Measurements from ENCODE around the gene PLXND1.

The PLXND1 gene

GRCh38 chr3:129594907-129595390, 11.5 kb downstream of the PLXND1 start:
- H3K36me3 ChIP-seq (ENCODE audit: control insufficient read depth, insufficient read depth, low read length): no peaks in the 10 kb centered on the region
- H3K4me1 ChIP-seq (ENCODE audit: control insufficient read depth, insufficient read depth, low read length): peaks cover 53% of the 10 kb centered on the region
- H3K4me3 ChIP-seq (ENCODE audit: low read length): no peak overlapping the region
- no peaks in the 10 kb centered on the region for H3K9me3 ChIP-seq (ENCODE audit: control insufficient read depth, low read length)
- H3K27me3 ChIP-seq (ENCODE audit: control insufficient read depth, insufficient read depth, low read length): no peaks in the 10 kb centered on the region
- peak overlapping the region; percentile 9 for H3K9ac ChIP-seq (ENCODE audit: low read length)

GRCh38 chr3:129594409-129594808, 12.1 kb downstream of the PLXND1 start:
- Histone ChIP-seq H3K27me3 (ENCODE audit: control insufficient read depth, insufficient read depth, low read length) (no peaks in the 10 kb centered on the region), H3K9me3 (ENCODE audit: control insufficient read depth, low read length) (no peaks in the 10 kb centered on the region), H3K4me1 (ENCODE audit: control insufficient read depth, insufficient read depth, low read length) (peaks cover 49% of the 10 kb centered on the region), H3K4me3 (ENCODE audit: low read length) (no peak overlapping the region), H3K36me3 (ENCODE audit: control insufficient read depth, insufficient read depth, low read length) (no peaks in the 10 kb centered on the region), H3K9ac (ENCODE audit: low read length) (no peak overlapping the region)

- H3K4me1 ChIP-seq (ENCODE audit: control insufficient read depth, insufficient read depth, low read length): peaks cover 49% of the 10 kb centered on the region
- H3K9ac ChIP-seq (ENCODE audit: low read length): peak overlapping the region; percentile 28
Measured at GRCh38 chr3:129593595-129594339, 12.7 kb downstream of the PLXND1 start.

GRCh38 chr3:129593230-129593594, 13.3 kb downstream of the PLXND1 start:
- no peaks in the 10 kb centered on the region for H3K27me3 ChIP-seq (ENCODE audit: control insufficient read depth, insufficient read depth, low read length)
- H3K9ac ChIP-seq (ENCODE audit: low read length): peak overlapping the region; percentile 15
- H3K36me3 ChIP-seq (ENCODE audit: control insufficient read depth, insufficient read depth, low read length): no peaks in the 10 kb centered on the region
- peaks cover 46% of the 10 kb centered on the region for H3K4me1 ChIP-seq (ENCODE audit: control insufficient read depth, insufficient read depth, low read length)
- H3K4me3 ChIP-seq (ENCODE audit: low read length): no peak overlapping the region
- no peaks in the 10 kb centered on the region for H3K9me3 ChIP-seq (ENCODE audit: control insufficient read depth, low read length)

More at GRCh38 chr3:129593595-129594339, 12.7 kb downstream of the PLXND1 start:
- Histone ChIP-seq H3K27me3 (ENCODE audit: control insufficient read depth, insufficient read depth, low read length) (no peaks in the 10 kb centered on the region), H3K4me3 (ENCODE audit: low read length) (no peak overlapping the region), H3K9me3 (ENCODE audit: control insufficient read depth, low read length) (no peaks in the 10 kb centered on the region), H3K36me3 (ENCODE audit: control insufficient read depth, insufficient read depth, low read length) (no peaks in the 10 kb centered on the region)

GRCh38 chr3:129592381-129593131, 13.9 kb downstream of the PLXND1 start:
- H3K27me3 ChIP-seq (ENCODE audit: control insufficient read depth, insufficient read depth, low read length): no peaks in the 10 kb centered on the region
- no peaks in the 10 kb centered on the region for H3K36me3 ChIP-seq (ENCODE audit: control insufficient read depth, insufficient read depth, low read length)
- H3K4me1 ChIP-seq (ENCODE audit: control insufficient read depth, insufficient read depth, low read length): peaks cover 39% of the 10 kb centered on the region
- no peak overlapping the region for H3K4me3 ChIP-seq (ENCODE audit: low read length)
- peak overlapping the region; percentile 15 for H3K9ac ChIP-seq (ENCODE audit: low read length)
- no peaks in the 10 kb centered on the region for H3K9me3 ChIP-seq (ENCODE audit: control insufficient read depth, low read length)

GRCh38 chr3:129591932-129592331, 14.5 kb downstream of the PLXND1 start:
- H3K9ac ChIP-seq (ENCODE audit: low read length): no peak overlapping the region
- no peaks in the 10 kb centered on the region for H3K36me3 ChIP-seq (ENCODE audit: control insufficient read depth, insufficient read depth, low read length)
- no peaks in the 10 kb centered on the region for H3K27me3 ChIP-seq (ENCODE audit: control insufficient read depth, insufficient read depth, low read length)
- peaks cover 35% of the 10 kb centered on the region for H3K4me1 ChIP-seq (ENCODE audit: control insufficient read depth, insufficient read depth, low read length)
- H3K4me3 ChIP-seq (ENCODE audit: low read length): no peak overlapping the region
- H3K9me3 ChIP-seq (ENCODE audit: control insufficient read depth, low read length): no peaks in the 10 kb centered on the region

GRCh38 chr3:129590215-129590614, 16.3 kb downstream of the PLXND1 start:
- no peak overlapping the region for H3K4me3 ChIP-seq (ENCODE audit: low read length)
- H3K9ac ChIP-seq (ENCODE audit: low read length): no peak overlapping the region
- peaks cover 23% of the 10 kb centered on the region for H3K4me1 ChIP-seq (ENCODE audit: control insufficient read depth, insufficient read depth, low read length)
- H3K36me3 ChIP-seq (ENCODE audit: control insufficient read depth, insufficient read depth, low read length): no peaks in the 10 kb centered on the region
- no peaks in the 10 kb centered on the region for H3K9me3 ChIP-seq (ENCODE audit: control insufficient read depth, low read length)
- no peaks in the 10 kb centered on the region for H3K27me3 ChIP-seq (ENCODE audit: control insufficient read depth, insufficient read depth, low read length)

- Histone ChIP-seq H3K36me3 (ENCODE audit: control insufficient read depth, insufficient read depth, low read length) (no peaks in the 10 kb centered on the region), H3K4me1 (ENCODE audit: control insufficient read depth, insufficient read depth, low read length) (no peaks in the 10 kb centered on the region), H3K4me3 (ENCODE audit: low read length) (no peak overlapping the region), H3K9ac (ENCODE audit: low read length) (no peak overlapping the region), H3K27me3 (ENCODE audit: control insufficient read depth, insufficient read depth, low read length) (no peaks in the 10 kb centered on the region), H3K9me3 (ENCODE audit: control insufficient read depth, low read length) (no peaks in the 10 kb centered on the region)
Measured at GRCh38 chr3:129587566-129588210, 18.8 kb downstream of the PLXND1 start.

GRCh38 chr3:129586746-129587430, 19.6 kb downstream of the PLXND1 start:
- no peaks in the 10 kb centered on the region for H3K27me3 ChIP-seq (ENCODE audit: control insufficient read depth, insufficient read depth, low read length)
- no peaks in the 10 kb centered on the region for H3K36me3 ChIP-seq (ENCODE audit: control insufficient read depth, insufficient read depth, low read length)
- no peaks in the 10 kb centered on the region for H3K4me1 ChIP-seq (ENCODE audit: control insufficient read depth, insufficient read depth, low read length)
- no peak overlapping the region for H3K4me3 ChIP-seq (ENCODE audit: low read length)
- no peak overlapping the region for H3K9ac ChIP-seq (ENCODE audit: low read length)
- H3K9me3 ChIP-seq (ENCODE audit: control insufficient read depth, low read length): no peaks in the 10 kb centered on the region

GRCh38 chr3:129585949-129586657, 20.4 kb downstream of the PLXND1 start:
- Histone ChIP-seq H3K9ac (ENCODE audit: low read length) (no peak overlapping the region), H3K27me3 (ENCODE audit: control insufficient read depth, insufficient read depth, low read length) (no peaks in the 10 kb centered on the region), H3K4me3 (ENCODE audit: low read length) (no peak overlapping the region), H3K4me1 (ENCODE audit: control insufficient read depth, insufficient read depth, low read length) (no peaks in the 10 kb centered on the region), H3K9me3 (ENCODE audit: control insufficient read depth, low read length) (no peaks in the 10 kb centered on the region), H3K36me3 (ENCODE audit: control insufficient read depth, insufficient read depth, low read length) (no peaks in the 10 kb centered on the region)

GRCh38 chr3:129584631-129585030, 21.8 kb downstream of the PLXND1 start:
- Histone ChIP-seq H3K36me3 (ENCODE audit: control insufficient read depth, insufficient read depth, low read length) (no peaks in the 10 kb centered on the region), H3K9me3 (ENCODE audit: control insufficient read depth, low read length) (no peaks in the 10 kb centered on the region), H3K4me3 (ENCODE audit: low read length) (no peak overlapping the region), H3K4me1 (ENCODE audit: control insufficient read depth, insufficient read depth, low read length) (no peaks in the 10 kb centered on the region), H3K27me3 (ENCODE audit: control insufficient read depth, insufficient read depth, low read length) (no peaks in the 10 kb centered on the region), H3K9ac (ENCODE audit: low read length) (no peak overlapping the region)

All from mucosa of stomach (tissue), 1 donor.